ENCODE measurements around the gene TEX14. TPM values are rescaled to one million over a fixed set of nuclear protein-coding genes. Genes with fewer than 3 reads are reported as not detected.

TEX14 gene
- total and polyA plus RNA-seq, 10 of the 15 experiments (the other 5 are each of a cell fraction or from before 2014, with no cell fraction given) = 0.15 to 1.3 (median 0.66) TPM

GRCh38 chr17:58702045-58702476 is 10.2 kb upstream of the TEX14 start:
- H3K36me3 ChIP-seq (ENCODE audit: control insufficient read depth in 2 of 2, insufficient read depth in 2 of 2, low read length in 1 of 2) = peaks cover 0 to 18% of the 10 kb centered on the region in 2 experiments; a peak in 3 of 4 replicates
- SMC1A ChIA-PET (ENCODE audit: uncharacterized antibody, unreplicated experiment) = interaction anchor here (0.6 to 2.1 kb wide), 6 partner anchors 9 to 86 kb away, joined by 3 to 9 read pairs (median 4); partner anchors contain the start of gene RAD51C
- DNase-seq (ENCODE audit: low read depth, low spot score) (peak; percentile 73), ATAC-seq (peak; percentile 93), FAIRE-seq (peak; percentile 89)
- intact Hi-C loops (cut with micrococcal nuclease; ENCODE audit: unreplicated experiment) = loop anchor here (2.0 kb wide), 2 partner anchors 23 to 183 kb away; no protein-coding TSS in a partner anchor
- no peak overlapping the region; the same call in 1 of the 2 replicates for H2AFZ ChIP-seq (ENCODE audit: control insufficient read depth, low read depth, low read length)
- H3K4me2 ChIP-seq (ENCODE audit: control insufficient read depth, insufficient read depth) = peak overlapping the region; percentile 44; the same call in 1 of the 2 replicates
- H3K27me3 ChIP-seq (replicated peaks in 1 of 2; ENCODE audit: control insufficient read depth in 2 of 2, insufficient read depth in 2 of 2, low read length in 1 of 2) = no peaks in the 10 kb centered on the region
- CTCF ChIA-PET = interaction anchor here (0.9 to 1.3 kb wide), 4 partner anchors 9 to 124 kb away, joined by 3 to 6 read pairs (median 3); no protein-coding TSS in a partner anchor
- BruUV-seq (replicated peaks) = no TSS peak
- peak overlapping the region; percentile 34 for H3K9ac ChIP-seq (ENCODE audit: control insufficient read depth, insufficient read depth, low read length)
- POLR2A ChIA-PET = interaction anchor here (0.5 to 3.6 kb wide), 9 partner anchors 9 to 354 kb away, joined by 3 to 24 read pairs (median 5); partner anchors contain the start of genes RAD51C and TEX14
- peak overlapping the region; percentile 78 for H3K27ac ChIP-seq (ENCODE audit: control insufficient read depth, insufficient read depth)
- H3K4me1 ChIP-seq (ENCODE audit: control insufficient read depth, insufficient read depth, low read length) = peaks cover 33% of the 10 kb centered on the region
- 0 out of 2 replicates have a peak overlapping the region, but pooled peaks have one; percentile 18 for H3K4me3 ChIP-seq
- WGBS (ENCODE audit: insufficient coverage, insufficient replicate concordance, low lambda C conversion rate, missing lambda C conversion rate) = 2% methylated on average over 5 of the region's 5 CpGs
- no peaks in the 10 kb centered on the region for H4K20me1 ChIP-seq (ENCODE audit: control insufficient read depth, insufficient read depth)
- in situ Hi-C loops (cut with MboI) = no loop called here
- no peaks in the 10 kb centered on the region; the same call in 1 of the 2 replicates for H3K79me2 ChIP-seq (ENCODE audit: control insufficient read depth, insufficient read depth, low read length)
- RAD21 ChIA-PET (ENCODE audit: unreplicated experiment) = interaction anchor here (0.6 to 2.1 kb wide), 9 partner anchors 9 to 464 kb away, joined by 3 to 13 read pairs (median 4); partner anchors contain the start of genes RAD51C and TEX14
- 0 out of 3 replicates have a peak, but pooled peaks cover 1% of the 10 kb centered on the region for H3K9me3 ChIP-seq (replicated peaks; ENCODE audit: control insufficient read depth, insufficient read depth, low read length)
- TF ChIP-seq IKZF2 (IDR thresholded peaks at IDR 0.05) (peak; percentile 80 to 83), SMC3 (IDR thresholded peaks at IDR 0.05; ENCODE audit: borderline replicate concordance, low read length) (no peak), YBX1 (IDR thresholded peaks at IDR 0.05) (no peak), RELA (IDR thresholded peaks at IDR 0.05; ENCODE audit: borderline replicate concordance, partially characterized antibody) (peak; percentile 88), CHD1 (IDR thresholded peaks at IDR 0.05; ENCODE audit: low read depth, low read length) (no peak), STAT1 (conservative IDR thresholded peaks at IDR 0.05) (no peak), BHLHE40 (IDR thresholded peaks at IDR 0.05; ENCODE audit: borderline replicate concordance in 1 of 2, low read depth in 2 of 2, low read length in 1 of 2) (peak in 1 of 2 experiments; percentile 36; a peak in 1 of 4 replicates), YY1 (IDR thresholded peaks at IDR 0.05; ENCODE audit: low read depth, low read length) (no peak), EED (IDR thresholded peaks at IDR 0.05; ENCODE audit: low read depth) (peak; percentile 28; the same call in 1 of the 2 replicates), TBL1XR1 (IDR thresholded peaks at IDR 0.05; ENCODE audit: low read depth, low read length) (no peak), KDM1A (IDR thresholded peaks at IDR 0.05; ENCODE audit: borderline replicate concordance) (no peak), RBBP5 (conservative IDR thresholded peaks at IDR 0.05) (no peak), CHD2 (IDR thresholded peaks at IDR 0.05; ENCODE audit: borderline replicate concordance, low read depth, low read length) (no peak), RB1 (IDR thresholded peaks at IDR 0.05; ENCODE audit: borderline replicate concordance) (no peak), MYC (IDR thresholded peaks at IDR 0.05; ENCODE audit: insufficient read depth, insufficient read length, insufficient replicate concordance, low read length, severe bottlenecking) (no peak)
- TF ChIP-seq, protein P1, sequence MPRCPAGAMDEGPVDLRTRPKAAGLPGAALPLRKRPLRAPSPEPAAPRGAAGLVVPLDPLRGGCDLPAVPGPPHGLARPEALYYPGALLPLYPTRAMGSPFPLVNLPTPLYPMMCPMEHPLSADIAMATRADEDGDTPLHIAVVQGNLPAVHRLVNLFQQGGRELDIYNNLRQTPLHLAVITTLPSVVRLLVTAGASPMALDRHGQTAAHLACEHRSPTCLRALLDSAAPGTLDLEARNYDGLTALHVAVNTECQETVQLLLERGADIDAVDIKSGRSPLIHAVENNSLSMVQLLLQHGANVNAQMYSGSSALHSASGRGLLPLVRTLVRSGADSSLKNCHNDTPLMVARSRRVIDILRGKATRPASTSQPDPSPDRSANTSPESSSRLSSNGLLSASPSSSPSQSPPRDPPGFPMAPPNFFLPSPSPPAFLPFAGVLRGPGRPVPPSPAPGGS (IDR thresholded peaks at IDR 0.05; ENCODE audit: borderline replicate concordance, insufficient read depth, low read depth, low read length, poor library complexity, severe bottlenecking) = no peak
- TF ChIP-seq, protein P2, sequence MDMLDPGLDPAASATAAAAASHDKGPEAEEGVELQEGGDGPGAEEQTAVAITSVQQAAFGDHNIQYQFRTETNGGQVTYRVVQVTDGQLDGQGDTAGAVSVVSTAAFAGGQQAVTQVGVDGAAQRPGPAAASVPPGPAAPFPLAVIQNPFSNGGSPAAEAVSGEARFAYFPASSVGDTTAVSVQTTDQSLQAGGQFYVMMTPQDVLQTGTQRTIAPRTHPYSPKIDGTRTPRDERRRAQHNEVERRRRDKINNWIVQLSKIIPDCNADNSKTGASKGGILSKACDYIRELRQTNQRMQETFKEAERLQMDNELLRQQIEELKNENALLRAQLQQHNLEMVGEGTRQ (IDR thresholded peaks at IDR 0.05; ENCODE audit: borderline replicate concordance, low read depth, low read length) = no peak
- TF ChIP-seq, protein P3, sequence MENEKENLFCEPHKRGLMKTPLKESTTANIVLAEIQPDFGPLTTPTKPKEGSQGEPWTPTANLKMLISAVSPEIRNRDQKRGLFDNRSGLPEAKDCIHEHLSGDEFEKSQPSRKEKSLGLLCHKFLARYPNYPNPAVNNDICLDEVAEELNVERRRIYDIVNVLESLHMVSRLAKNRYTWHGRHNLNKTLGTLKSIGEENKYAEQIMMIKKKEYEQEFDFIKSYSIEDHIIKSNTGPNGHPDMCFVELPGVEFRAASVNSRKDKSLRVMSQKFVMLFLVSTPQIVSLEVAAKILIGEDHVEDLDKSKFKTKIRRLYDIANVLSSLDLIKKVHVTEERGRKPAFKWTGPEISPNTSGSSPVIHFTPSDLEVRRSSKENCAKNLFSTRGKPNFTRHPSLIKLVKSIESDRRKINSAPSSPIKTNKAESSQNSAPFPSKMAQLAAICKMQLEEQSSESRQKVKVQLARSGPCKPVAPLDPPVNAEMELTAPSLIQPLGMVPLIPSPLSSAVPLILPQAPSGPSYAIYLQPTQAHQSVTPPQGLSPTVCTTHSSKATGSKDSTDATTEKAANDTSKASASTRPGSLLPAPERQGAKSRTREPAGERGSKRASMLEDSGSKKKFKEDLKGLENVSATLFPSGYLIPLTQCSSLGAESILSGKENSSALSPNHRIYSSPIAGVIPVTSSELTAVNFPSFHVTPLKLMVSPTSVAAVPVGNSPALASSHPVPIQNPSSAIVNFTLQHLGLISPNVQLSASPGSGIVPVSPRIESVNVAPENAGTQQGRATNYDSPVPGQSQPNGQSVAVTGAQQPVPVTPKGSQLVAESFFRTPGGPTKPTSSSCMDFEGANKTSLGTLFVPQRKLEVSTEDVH (IDR thresholded peaks at IDR 0.05; ENCODE audit: low read depth, partially characterized antibody) = no peak

Data from GM12878 (cell line).